TTC549 (cell line): ENCODE measurements around the gene CCL1.

Experiments used
- FAIRE-seq: peaks from 2 replicates; lab custom pipeline; 2012; peaks lifted over from hg19 to GRCh38; lab: Jason Lieb, UNC

The CCL1 gene, protein sequence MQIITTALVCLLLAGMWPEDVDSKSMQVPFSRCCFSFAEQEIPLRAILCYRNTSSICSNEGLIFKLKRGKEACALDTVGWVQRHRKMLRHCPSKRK

DNA sequence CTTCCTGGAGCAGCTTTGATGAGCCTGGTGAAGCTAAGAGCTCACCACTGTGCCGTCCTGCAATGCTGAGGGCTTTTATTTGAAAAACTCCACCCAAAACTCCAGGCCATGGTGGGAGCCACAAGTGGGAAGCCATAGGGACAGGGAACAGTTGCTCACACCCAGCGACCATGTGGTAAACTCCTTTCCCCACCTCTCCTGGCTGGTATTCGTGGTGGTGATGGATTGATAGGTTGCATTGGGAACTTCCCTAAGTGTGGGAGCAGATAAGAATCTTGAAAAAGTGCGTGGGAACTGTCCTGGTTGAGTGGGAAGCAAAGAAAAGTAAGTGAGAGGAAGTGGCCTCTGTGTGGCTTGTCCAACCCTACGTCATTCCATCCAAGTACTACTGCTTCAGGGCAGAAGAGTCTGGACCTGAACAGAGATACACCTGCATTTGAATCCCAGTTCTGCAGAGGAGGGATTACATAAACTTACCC, at the start of gene CCL1:
Gene CCL1, minus strand, starts transcription at position 51 of the 479 bp plus-strand sequence. CDS start 72 bp downstream, outside the sequence.
- FAIRE-seq = no peak

DNA sequence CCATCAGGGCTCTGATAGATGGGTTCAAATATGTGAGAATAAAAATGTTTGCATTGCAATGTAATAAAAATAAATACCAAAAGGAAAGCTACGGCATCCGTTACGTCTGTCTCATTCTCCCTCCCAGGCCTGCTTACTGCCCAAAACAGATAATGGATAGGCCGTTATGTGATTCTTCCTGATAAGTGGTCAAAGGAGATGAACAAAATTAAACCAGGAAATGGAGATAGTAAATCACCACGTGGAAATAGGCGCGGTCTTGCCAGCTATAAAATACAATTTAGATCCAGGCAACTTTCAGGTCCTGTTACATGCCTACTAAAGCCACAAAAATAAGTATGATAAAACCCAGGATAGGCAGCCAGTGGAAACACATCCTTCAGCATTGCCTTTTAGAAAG, 49.5 kb upstream of the CCL1 start:
- FAIRE-seq = no peak

DNA sequence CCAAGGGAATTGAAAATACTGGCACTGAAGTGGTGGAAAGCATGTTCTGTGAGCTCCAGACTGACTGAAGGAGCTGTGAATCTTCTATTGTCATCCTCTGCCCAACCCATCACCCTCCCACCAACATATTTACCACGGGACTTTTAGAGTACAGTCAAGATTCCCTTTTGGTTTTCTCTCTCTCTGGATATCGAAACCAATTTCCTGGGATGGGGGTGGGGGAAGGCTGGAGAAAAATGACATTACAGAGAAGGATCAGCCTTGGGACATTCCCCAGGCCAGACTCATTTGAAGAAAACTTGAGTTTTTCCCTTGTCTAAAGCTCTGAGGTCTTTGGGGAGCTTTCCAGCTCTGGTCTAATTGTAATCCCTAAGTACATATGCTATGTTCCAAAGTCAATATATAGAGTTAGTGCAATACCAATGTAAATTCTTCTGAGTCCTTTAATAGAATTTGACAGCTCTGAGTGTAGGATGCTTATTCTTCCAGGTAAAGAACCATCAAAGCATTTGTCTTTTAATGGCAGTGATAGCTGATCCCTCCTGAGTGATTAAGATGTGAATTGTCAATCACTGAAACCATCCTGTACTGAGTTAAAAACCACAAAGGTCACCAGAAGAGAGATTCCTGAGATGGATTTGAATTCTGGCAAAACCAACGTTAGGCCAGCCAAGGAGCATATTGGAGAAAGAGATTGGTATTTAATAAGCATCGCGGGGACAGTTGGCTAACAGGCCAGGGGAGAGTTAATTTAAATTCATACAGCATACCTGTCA, 48.8 kb upstream of the CCL1 start:
- FAIRE-seq = no peak

DNA sequence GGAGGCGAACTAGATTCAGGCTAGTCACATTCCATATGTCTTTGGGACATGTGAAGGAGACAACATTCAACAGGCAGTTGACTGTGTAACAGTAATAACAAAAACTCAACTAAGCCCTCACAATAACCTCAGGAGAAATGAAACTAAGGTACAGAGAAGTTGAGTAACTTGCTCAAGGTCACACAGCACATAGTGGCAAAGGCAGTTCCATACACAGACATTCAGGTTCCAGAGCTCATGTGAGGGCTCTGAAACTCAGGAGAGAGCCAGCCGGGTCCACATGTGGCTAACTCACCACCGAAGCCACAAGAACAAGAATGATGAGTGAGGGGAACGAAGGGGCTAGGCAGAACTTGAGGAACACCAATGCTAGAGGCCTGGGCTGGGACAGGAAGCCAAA, 46.3 kb upstream of the CCL1 start:
- no peak for FAIRE-seq

DNA sequence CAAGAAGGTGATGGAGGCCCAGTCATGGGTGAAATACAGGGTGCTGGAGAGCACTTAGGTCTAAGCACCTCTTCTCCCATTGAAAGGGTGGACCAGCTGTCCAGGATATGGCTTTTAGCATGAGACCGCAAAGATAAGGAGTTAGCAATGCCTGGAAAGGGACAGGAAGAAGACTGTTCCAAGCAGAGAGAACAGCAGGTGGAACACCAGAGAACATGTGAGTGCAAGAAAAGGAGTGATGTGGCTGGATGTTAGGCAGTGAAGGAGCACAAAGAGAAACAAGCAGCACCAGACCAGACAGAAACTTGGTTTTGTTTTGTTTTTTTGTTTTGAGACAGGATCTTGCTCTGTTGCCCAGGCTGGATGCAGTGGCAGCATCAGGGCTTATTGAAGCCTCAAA, 45.4 kb upstream of the CCL1 start:
- no peak for FAIRE-seq

DNA sequence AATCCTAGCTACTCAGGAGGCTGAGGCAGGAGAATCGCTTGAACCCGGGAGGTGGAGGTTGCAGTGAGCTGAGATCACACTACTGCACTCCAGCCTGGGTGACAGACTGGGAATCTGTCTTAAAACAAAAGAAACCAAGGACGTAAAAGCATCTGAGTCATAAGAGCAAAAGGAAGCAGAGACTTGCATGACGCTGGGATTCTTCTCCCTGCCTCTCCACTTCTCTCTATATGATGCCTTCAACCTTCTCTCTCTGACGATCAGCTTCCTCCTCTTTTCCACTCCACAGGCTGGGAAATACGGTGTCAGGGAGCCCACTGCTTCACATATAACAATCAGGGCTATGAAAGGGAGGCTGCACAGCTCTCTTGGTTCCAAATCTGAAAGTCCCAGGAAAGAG, 43.2 kb upstream of the CCL1 start:
- FAIRE-seq = no peak

DNA sequence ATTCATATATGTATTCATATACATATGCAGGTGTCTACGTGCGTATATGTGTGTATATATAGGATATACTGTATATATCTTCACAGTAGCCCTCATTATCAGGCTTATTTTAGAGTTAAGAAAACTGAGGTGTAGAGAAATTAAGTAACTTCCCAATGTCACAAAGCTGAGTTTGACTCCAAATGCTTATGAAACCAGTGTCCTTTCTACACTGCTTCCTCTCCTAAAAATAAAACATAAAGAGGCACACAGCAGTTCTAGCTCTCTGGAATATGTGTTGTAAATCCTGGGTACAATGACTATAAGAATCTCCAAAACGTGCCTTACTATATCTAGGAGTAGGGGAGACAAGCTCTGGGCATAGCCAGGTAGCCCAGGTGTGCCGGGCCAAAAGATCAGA, 40.0 kb upstream of the CCL1 start:
- no peak for FAIRE-seq

DNA sequence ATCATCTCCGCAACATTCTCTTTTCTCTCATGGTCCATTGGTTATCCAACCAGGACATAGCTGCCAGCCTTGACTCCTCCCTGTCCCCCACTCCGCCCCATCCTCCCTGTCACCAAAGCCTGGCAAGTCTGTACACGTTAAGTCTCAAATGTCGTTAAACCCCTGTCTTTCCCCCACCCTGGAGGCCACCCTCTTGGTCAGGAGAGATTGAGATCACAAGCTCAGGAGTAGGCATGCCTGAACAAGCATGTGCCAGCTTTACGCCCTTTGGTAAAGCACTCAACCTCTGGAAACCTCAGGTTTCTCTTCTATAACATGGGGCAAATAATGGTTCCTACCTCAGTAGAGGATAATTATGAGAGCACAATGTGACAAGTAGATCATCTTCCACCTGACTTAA, 38.1 kb upstream of the CCL1 start:
- FAIRE-seq = no peak

DNA sequence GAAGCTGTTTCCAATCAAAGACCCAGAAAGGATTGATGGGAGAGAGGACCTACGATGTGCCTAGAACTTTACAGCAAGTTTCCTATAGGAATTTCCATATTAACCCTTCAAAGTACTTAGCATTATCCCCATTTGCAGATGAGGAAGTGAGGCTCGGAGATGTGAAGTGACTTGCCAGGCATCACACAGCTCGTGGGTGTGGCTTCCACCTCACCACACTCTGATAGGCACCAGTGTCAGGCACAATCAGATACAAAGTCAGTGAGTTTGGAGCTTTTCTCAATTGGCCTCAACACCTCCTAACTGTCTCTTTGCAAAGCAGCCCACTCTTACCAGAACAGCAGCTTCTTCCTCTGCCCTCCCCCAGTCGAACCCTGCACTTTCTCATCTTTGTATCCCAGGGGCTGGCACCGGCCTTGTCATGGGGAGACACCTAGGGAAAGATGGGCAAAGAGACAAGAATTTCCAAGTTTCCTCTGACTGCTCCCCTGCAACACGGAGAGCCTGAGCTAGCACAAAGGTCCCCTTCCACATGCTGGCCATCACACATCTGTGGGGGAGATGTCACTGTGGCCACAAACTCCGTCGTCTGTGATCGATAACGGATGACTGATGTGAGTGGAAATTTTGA, 37.4 kb upstream of the CCL1 start:
- no peak for FAIRE-seq

DNA sequence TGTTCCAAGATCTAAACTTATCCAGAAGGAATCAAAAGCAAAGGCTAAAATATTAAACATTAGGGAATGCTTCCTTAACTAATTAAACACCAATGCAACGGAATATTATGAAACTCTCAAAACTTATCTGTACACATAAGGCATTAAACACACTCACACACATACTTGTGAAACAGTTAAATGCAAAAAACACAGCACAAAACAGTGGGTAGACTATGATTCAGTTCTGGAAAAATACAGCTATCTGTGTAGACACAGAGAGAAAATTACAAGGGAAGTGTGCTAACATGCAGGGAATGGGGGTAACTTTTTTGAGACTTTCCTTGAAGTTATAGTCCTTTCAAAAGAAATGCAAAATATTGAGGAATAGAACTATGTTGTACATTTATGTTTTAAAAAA, 36.7 kb upstream of the CCL1 start:
- FAIRE-seq = no peak

DNA sequence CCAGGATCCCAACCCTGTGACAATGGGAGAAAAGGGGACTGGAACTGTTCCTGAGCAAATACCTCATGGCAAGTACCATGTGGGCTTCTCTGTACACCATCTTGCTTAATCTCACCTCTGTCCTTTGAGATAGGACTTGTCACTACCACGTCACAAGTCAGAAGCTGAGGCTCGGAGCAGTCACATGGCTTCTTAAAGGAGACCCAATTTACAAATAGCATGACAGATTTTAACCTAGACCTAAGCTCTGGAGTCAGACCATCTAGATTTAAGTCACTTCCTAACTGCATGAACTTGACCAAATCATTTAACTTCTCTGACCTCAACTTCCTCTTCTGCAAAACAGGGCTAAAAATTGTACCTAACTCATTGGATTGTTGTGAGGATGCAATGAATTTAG, 36.0 kb upstream of the CCL1 start:
- no peak for FAIRE-seq

DNA sequence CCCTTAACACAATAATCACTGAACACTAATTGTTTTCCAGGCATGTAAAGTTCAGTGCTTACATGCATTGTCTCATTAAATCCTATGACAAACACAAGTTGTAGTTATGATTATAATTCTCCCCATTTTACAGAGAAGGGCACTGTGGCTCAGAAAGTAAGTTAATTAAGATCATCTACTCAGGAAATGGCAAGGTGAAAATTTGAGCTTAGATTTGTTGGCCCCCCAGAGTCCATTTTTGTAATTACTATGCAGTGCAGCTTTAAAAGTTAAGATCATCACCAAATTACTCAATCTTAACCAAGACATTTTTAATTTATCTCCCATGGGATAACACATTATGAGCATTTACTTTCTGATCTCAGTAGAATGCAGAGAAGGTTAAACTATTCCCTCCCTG, 34.2 kb upstream of the CCL1 start:
- FAIRE-seq = no peak

DNA sequence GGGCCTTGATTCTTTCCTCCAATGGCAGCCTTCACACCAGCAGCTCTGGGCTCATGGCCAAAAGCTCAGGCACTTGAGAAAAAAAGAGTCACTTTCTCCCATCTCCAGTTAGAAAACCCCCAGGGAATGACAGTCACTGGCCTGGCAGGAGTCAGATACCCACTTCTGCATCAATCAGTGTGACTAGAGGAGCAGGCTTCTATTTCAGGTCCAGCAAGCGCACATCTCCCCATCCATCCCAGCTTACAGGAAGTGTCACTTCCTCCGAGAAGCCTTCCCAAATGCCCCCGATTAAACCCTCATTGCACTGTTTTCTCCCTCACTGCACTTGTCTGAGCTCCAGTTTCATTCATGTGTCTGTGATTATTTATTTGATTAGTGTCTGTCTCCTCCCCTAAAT, 30.4 kb upstream of the CCL1 start:
- FAIRE-seq = no peak

DNA sequence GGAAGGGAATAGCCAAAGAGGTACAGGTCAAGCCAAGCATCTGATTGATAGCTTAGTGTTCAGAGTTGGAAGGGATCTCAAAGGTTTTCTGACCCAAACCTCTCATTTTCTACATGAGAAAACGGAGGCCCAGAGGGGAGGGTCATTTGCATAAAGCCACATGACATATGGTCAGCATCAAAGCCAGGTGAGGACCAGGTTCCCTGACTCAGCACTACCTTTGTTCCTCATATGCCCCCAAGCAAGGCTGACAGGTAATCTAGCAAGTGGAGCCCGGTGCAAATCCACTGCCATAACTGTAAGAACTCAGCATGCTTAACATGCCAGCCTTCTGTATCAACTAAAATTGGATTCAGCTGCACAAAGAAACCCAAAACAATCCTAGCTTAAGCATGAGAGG, 28.2 kb upstream of the CCL1 start:
- FAIRE-seq = no peak

DNA sequence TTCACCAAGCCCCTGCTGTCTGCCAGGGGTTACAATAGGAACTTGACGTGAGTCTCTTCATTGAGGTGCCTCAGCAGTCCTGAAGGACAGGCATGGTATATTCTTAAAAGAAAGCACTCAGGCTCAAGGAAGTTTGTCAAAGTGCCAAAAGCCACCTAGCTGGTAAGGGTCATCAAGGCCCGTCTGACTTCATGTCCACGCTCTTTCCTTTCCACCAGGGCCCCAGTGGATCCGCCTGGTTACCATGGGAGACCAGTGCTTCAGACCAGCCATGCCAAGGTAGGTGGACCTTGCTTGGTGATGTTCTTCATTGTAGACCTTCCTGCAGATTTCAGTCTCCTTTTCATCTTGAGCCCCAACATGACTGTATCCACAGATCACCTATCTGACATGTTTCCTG, 27.6 kb upstream of the CCL1 start:
- FAIRE-seq = no peak

DNA sequence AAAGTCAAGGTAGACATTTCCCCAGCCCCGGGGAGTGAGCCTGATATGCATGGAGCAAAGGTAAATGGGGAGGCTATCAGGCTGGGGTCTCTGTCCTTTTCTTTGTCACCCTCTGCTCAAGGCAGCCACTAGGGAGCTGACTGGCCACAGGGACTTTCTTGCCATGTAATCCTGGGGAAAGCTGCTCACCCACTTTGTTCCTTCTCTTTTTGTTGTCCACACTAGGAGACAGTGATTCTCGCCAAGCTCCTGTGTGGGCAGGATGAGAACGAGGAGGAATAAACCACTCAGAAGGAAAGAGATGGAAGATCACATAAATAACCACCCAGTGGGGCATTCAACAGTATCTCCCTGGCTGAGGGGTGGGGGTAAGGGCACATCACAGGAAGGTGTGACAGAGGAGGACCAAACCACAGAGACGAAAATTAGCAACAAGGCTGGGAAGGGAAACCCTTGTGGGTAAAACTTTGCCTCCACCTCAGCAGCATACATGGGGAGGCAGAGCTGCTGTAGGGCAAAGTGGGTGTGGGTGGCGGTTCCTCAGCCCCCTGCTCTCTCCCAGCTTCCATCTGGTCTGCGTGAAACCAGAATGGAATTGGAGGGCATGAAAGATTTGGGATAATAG, 26.2 kb upstream of the CCL1 start:
- FAIRE-seq = no peak

DNA sequence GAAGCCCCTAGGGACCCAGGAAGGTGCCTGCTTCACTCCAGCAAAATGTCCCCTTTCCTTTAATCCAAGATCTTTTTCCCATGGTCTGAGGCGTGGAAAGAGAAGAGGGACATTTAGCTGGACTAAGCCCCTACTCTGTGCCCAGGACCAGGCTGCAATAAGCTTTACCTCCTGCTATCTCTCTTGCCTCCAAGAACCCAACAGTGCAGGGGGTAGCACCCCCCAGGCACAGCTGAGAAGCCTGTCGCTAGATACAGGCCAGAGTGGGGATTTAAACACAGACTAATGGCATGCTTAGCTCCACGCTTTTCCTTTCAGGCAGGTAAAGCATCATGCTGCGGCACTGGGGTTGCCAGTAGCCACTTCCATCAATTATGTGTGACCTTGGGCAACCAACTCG, 24.5 kb upstream of the CCL1 start:
- no peak for FAIRE-seq

DNA sequence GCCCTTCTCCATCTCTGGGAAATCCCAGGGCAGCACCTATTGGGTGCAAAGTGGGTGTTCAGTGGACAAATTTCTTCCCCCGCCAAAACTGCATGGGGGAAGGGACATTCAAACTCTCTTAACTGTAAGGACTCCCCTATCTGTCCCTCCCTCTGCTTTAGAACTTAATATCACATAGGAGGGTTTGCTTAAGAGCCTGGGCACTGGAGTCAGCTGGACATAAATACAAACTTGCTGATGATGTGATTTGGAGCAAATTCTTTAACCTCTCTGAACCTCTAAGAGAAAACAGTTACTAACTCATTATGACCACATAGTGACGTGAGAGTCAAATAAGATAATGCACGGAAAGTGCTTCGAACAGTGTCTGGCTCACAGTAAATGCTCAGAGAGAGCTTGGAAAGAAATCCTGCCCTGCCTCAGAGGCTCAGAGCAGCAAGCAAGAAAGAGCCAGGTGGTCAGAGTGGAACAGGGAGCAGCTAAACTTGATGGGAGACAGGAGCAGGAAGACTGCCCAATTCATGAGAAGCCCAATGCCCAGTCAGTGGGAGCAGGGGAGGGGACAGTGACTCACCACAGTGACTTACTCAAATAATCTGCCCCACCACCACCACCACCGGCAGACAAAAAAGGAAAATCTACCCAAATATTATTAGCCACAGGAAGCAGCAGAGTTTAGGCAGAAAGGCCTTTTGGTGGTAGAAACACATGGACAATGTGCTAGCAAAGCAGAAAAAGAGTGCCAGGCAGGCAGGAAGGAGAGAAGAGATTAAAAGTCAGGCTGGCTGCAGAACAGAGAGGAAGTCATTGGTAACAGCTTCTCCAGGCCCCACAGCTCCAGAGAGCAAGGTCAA, 23.9 kb upstream of the CCL1 start:
- FAIRE-seq = no peak

DNA sequence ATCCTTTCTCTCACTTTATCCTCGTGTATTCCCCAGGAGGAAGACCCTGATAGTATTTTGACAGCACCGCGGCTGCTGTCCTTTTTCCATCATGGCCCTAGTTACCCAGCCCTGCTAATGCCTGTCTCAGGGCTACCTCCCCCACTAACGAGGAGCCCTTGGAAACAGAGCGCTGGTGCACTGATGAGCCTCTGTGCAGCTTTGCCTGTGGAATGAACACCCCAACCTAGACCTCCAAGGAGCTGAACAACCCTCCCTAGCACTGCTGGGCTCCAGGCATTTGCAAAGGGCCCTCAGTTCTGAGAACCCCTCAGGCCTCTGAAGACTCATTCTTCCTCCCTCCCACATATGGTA, 23.3 kb upstream of the CCL1 start:
- no peak for FAIRE-seq

DNA sequence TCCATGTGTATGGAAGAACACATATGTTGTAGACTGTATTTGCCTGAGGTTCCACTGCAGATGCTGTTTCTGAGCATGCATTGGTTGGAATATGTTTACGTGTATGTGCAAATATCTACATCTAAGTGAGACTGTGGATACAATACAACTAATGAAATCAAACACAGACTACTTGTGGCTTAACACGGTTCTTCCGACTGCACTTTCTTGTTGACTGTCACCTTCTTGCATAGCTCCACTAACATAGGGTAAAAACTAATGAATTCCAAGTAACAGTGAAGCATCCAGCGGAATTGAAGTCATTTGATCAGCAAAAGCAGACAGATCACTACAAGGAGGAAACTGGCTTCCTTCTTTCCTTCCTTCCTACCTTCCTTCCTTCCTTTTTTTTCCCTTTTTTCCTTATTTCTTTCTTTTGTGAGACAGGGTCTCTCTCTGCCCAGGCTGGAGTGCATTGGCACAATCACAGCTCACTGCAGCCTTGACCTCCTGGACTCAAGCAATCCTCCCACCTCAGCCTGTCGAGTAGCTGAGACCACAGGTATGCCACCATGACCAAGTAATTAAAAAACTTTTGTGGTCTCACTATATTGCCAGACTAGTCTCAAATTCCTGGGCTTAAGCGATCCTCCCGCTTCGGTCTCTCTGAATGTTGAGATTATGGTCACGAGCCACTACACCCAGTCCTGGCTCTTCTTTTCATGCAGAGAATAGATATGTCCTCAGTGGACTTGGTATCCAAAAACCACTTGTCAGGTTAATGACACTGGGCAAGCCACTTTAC, 22.0 kb upstream of the CCL1 start:
- FAIRE-seq = no peak

DNA sequence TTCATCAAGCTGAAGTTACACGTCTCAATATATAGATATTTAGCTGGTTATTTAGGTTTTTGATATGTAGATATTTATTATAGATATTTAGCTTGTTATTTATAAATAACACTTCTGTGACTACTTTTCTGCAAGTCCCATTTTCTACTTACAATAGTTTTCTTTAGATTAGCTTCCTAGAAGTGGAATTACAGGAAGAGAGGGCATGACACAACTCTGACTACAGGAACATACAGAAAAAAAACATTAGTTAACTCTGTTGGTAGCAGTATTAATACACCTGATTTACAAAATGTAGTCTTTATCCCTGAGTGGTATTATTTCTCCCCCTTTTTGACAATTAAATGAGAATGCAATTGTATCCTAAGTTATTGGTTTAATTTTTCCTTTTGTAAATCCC, 21.2 kb upstream of the CCL1 start:
- no peak for FAIRE-seq

DNA sequence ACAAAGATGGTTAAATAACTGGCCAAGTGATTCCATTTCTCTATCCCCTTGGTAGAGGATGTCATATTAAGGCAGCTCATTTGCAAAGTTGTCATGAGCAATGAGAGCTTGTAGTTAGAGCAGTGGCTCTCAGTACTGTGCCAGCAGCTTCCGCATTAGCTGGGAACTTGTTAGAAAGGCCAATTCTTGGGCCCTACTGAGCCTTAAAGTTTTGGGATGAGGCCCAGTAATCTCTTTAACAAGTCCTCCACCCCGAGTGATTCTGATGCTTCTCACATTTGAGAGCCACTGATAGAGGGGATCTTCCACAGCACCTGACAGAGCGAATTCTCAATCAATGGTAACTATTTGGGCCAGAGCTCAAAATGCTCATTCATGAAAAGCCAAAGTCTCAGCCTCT, 20.2 kb upstream of the CCL1 start:
- no peak for FAIRE-seq
